HG03039 (cell line): Measurements from ENCODE around the gene EEIG2.

ENCODE experiments used
- ATAC-seq: cut with Tn5 transposase; IDR thresholded peaks from one replicate; pipeline ENCODE4 v1.9.1; 2021; ENCODE audit warnings: mild to moderate bottlenecking, moderate library complexity; ENCODE audit not compliant: unreplicated experiment

The EEIG2 gene

DNA sequence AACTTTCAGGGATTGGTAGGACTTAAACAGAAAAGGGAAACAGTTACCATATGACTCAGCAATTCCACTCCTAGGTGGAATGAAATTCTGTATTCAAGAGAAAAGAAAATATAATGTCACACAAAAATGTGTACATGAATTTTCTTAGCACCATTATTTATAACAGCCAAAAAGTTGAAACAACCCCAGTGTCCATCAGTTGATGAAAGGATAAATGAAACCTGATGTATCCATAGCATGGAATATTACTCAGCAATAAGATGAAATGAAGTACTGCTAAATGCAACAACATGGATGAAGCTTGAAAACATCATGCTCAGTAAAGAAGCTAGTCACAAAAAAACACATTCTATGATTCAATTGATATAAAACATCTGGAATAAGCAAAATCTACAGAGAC lies 15.5 kb downstream of the EEIG2 start:
- no peak for ATAC-seq

DNA sequence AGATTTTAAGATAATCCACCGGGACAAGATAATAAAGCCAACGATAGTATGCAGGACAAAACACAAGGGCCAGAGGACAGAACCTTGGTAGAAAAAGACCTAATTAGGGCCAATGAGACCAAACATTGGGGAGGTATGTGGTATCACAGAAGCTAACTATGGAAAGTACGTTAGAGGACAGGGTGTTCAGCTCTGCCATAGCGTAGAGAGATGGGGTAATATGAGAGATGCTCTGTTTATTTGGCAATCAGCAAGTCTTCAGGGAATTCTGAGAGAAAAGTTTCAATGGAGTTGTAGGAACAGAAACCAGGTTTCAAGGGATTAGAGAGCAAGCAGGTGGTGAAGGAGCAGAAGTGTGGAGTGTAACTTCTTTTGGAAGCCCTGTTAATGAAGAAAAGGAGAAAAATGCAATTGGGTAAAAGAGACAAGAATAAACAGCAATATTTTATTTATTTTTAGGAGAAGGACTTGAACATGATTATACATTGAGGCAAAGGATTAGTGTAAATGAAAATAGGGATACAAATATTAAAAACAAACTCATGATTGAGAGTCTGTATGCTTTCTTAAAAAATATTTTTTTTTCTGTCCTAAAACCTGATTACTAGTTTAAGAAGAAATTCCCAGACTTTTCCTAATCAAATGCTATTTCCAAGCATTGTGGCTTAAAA lies 24.0 kb downstream of the EEIG2 start:
- no peak for ATAC-seq

- ATAC-seq, result no peak
Measured at GRCh38 chr1:108584428-108584856, 24.5 kb downstream of the EEIG2 start.

GRCh38 chr1:108585313-108585712 lies 25.4 kb downstream of the EEIG2 start:
- no peak for ATAC-seq

GRCh38 chr1:108590441-108590840 lies 30.5 kb downstream of the EEIG2 start:
- ATAC-seq, result no peak

GRCh38 chr1:108590957-108591356 lies 31.1 kb downstream of the EEIG2 start:
- no peak for ATAC-seq

DNA sequence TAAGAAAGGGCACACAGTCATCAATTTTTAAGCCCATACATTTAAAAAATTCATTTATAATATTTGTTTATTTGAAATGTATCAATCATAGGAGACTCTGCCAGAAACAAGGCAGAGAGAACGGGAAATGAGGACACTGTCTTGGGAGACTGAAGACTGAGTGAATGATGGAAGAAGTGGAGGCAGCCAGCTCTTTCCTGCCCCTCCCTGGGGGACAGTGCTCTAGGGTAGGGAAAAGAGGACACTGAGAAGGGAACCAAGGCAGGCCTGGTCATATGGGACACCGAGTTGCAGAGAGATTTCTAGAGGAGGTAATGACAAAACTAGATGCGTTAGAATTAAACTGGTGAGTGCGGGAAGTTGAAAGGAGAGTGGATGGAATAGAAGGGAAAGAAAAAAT lies 31.6 kb downstream of the EEIG2 start:
- no peak for ATAC-seq

GRCh38 chr1:108592030-108592759 lies 32.3 kb downstream of the EEIG2 start:
- no peak for ATAC-seq

GRCh38 chr1:108593448-108593847 lies 33.5 kb downstream of the EEIG2 start:
- ATAC-seq, result no peak

GRCh38 chr1:108595507-108595906 lies 35.6 kb downstream of the EEIG2 start:
- ATAC-seq, result no peak

DNA sequence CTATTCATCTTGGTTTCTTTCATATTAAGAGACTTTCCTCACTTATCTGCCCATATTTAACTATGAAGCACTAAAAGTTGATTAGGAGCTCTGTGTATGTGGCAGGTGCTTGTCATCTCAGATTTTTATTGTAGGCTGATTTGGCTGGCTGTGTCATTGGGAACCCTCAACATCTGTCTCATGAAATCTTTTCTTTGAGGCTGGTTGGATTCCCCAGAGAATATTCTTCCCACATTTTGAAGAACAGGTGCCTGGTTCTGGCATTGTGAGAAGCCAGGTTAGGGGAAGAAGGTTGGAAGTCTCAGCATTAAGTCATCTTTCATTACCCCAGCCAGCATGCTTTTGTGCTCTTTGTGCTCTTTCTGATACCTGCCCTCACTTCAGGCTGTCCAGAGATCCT lies 37.1 kb downstream of the EEIG2 start:
- ATAC-seq, result no peak

GRCh38 chr1:108598340-108598739 lies 38.4 kb downstream of the EEIG2 start:
- no peak for ATAC-seq

DNA sequence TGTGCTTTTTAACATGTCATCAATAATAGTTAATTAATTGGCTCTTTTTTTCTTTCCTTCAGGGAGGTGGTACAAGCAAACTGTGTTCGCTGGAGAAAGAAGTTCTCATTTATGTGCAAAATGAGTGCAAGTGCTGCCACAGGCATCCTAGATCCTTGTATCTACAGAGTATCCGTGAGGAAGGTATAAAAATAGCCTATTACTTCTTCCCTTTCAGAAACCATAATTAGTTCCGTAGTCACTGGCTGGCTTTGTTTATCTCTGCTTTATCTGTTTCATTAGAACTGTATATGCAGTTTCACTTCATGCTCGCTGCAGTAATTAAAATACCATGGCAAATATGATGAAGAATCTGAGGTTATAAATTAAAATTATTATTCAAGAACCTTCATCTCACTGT lies 40.6 kb downstream of the EEIG2 start:
- no peak for ATAC-seq

DNA sequence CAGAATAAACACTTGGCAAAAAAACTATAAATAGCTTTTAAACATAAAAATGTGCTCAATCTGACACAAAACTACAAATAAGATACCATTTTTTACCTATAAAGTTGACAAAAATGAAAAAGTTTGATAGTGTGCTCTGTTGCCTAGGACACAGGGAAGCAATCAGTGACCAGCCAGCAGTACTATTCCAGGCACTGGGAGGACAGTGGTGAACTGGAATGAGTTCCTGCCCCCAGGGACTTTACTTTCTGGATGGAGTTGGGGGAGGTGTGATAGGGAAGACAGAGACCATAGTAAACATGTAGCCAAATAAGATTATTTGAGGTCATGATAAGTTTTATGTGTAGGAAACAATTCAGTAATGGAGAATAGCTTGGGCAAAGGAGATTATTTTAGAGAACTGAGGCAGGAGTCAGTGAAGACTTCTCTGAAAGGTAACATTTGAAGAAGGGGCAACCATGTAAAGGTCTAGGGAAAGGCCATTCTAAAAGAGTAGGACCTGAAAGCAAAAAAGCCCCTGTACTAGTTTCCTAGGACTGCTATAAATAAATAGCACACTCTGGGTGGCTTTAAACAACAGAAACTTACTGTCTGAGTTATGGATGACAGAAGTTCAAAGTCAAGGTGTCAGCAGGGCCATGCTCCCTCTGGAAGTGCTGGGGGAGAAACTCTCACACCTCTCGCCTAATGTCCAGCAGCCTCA lies 42.0 kb downstream of the EEIG2 start:
- no peak for ATAC-seq

GRCh38 chr1:108605633-108606032 lies 45.7 kb downstream of the EEIG2 start:
- no peak for ATAC-seq

GRCh38 chr1:108606478-108606877 lies 46.6 kb downstream of the EEIG2 start:
- ATAC-seq, result no peak

DNA sequence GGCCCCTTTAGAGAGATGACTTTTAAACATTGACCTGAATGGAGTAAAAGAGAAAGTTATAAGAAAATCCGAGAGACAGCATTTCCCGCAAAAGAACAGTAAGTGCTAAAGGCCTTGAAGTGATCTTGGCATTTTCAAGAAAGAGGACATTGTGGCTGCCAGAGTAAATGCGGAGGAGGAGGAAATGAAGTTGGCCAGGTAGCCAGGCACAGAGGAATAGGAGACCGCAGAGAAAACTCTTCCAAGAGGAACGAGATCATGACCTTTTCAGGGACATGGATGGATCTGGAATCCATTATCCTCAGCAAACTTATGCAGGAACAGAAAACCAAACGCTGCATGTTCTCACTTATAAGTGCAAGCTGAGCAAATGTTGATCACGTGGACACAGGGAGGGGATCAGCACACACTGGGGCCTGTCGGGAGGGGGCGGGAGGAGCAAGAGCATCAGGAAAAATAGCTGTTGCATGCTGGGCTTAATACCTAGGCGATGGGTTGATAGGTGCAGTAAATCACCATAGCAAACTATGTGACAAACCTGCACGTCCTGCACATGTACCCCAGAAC lies 49.7 kb downstream of the EEIG2 start:
- ATAC-seq, result no peak
